Muscle layer of colon (tissue), 2 donors: ENCODE data around the gene PTF1A.

Experiments
- H3K27ac ChIP-seq: one replicate; pipeline ENCODE4 v1.7.0; 2013; ENCODE audit warnings: low read depth, mild to moderate bottlenecking, low read length, moderate library complexity
- H3K27me3 ChIP-seq, 2 donors: one replicate each; pipeline ENCODE4 v1.7.0; 2013; ENCODE audit warnings: low read length in 2 of 2, mild to moderate bottlenecking in 2 of 2; ENCODE audit not compliant: insufficient read depth in 2 of 2, control insufficient read depth in 1 of 2
- H3K36me3 ChIP-seq: one replicate; pipeline ENCODE4 v1.7.0; 2013; ENCODE audit warnings: mild to moderate bottlenecking, low read length; ENCODE audit not compliant: insufficient read depth
- H3K4me1 ChIP-seq: one replicate; pipeline ENCODE4 v1.7.0; 2013; ENCODE audit warnings: mild to moderate bottlenecking, low read length; ENCODE audit not compliant: insufficient read depth
- H3K4me3 ChIP-seq, 2 donors: one replicate each; pipeline ENCODE4 v1.7.0; 2013; ENCODE audit warnings: low read length in 2 of 2, low read depth in 1 of 2, mild to moderate bottlenecking in 1 of 2, moderate library complexity in 1 of 2
- H3K9ac ChIP-seq: one replicate; pipeline ENCODE4 v1.7.0; 2013; ENCODE audit warnings: low read length
- H3K9me3 ChIP-seq: one replicate; pipeline ENCODE4 v1.7.0; 2013; ENCODE audit warnings: mild to moderate bottlenecking, low read length
- donor health status: abdominal sarcoma.
- donor health status: Adenocarcinoma of cecum.

The PTF1A gene

GRCh38 chr10:23158370-23158769 is 33.7 kb upstream of the PTF1A start:
- Histone ChIP-seq H3K27me3 (peaks cover 0 to 6% of the 10 kb centered on the region in 2 donors), H3K36me3 (no peaks in the 10 kb centered on the region), H3K9ac (no peak overlapping the region), H3K4me3 (no peak overlapping the region), H3K9me3 (no peaks in the 10 kb centered on the region), H3K4me1 (no peaks in the 10 kb centered on the region), H3K27ac (no peak overlapping the region)

GRCh38 chr10:23171232-23171876 is 20.8 kb upstream of the PTF1A start:
- H3K27me3 ChIP-seq, result peaks cover 17 to 36% of the 10 kb centered on the region in 2 donors
- no peak overlapping the region for H3K27ac ChIP-seq
- no peak overlapping the region for H3K9ac ChIP-seq

DNA sequence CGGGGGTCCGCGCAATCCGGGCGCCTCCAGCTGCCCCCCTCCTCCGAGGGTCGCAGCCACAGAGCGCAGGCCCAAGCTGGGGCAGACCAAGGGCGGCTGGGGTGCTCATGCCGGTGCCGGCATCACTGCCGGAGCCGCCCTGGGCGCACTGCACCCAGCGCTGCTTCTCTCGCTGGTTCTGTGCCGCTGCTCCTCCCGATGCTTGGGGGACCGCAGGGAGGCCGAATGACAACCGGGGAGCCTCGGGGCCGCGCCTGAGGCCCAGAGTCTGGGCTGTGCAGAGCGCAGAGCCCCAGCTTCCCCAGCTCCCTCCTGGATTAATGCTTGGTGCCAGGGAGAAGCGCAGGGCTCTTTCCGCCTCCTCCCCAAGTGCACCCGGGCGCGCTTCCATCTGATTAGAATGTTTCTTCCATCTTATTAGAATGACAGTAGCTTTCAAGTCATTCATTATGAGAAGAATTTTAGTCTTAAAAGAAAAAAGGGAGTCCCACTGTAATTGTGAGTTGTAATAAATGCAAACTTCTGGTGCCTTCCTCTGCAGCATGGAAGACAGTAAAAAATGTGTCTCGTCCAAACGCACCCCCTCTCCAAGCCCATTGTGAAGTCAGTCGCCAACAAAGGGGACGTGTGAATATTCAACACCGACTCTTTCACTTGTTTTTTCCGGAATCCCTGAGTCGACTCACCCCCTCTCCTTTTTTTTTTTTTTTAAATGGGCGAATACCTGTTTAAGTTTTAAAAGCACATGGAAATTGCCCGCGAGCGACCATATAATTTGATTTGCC is 19.5 kb upstream of the PTF1A start:
- H3K27ac ChIP-seq, result no peak overlapping the region
- no peak overlapping the region for H3K4me3 ChIP-seq
- peaks cover 18 to 36% of the 10 kb centered on the region in 2 donors for H3K27me3 ChIP-seq
- no peaks in the 10 kb centered on the region for H3K4me1 ChIP-seq
- H3K9ac ChIP-seq, result no peak overlapping the region
- no peaks in the 10 kb centered on the region for H3K9me3 ChIP-seq
- H3K36me3 ChIP-seq, result no peaks in the 10 kb centered on the region

More at GRCh38 chr10:23171232-23171876, 20.8 kb upstream of the PTF1A start:
- no peaks in the 10 kb centered on the region for H3K4me1 ChIP-seq
- H3K9me3 ChIP-seq, result no peaks in the 10 kb centered on the region
- no peak overlapping the region for H3K4me3 ChIP-seq
- no peaks in the 10 kb centered on the region for H3K36me3 ChIP-seq

- no peaks in the 10 kb centered on the region for H3K9me3 ChIP-seq
- H3K9ac ChIP-seq, result no peak overlapping the region
- H3K4me1 ChIP-seq, result no peaks in the 10 kb centered on the region
- no peak overlapping the region for H3K4me3 ChIP-seq
- H3K27ac ChIP-seq, result no peak overlapping the region
- H3K27me3 ChIP-seq, result peaks cover 18 to 36% of the 10 kb centered on the region in 2 donors
- no peaks in the 10 kb centered on the region for H3K36me3 ChIP-seq
These were observed 18.7 kb upstream of the PTF1A start for GRCh38 chr10:23173214-23174073.

- no peak overlapping the region for H3K4me3 ChIP-seq
- no peak overlapping the region for H3K9ac ChIP-seq
- peaks cover 18 to 36% of the 10 kb centered on the region in 2 donors for H3K27me3 ChIP-seq
These were observed 17.8 kb upstream of the PTF1A start for GRCh38 chr10:23174074-23174976.

GRCh38 chr10:23174977-23175512 is 17.1 kb upstream of the PTF1A start:
- peaks cover 18 to 36% of the 10 kb centered on the region in 2 donors for H3K27me3 ChIP-seq

More at GRCh38 chr10:23174074-23174976, 17.8 kb upstream of the PTF1A start:
- no peaks in the 10 kb centered on the region for H3K4me1 ChIP-seq
- H3K27ac ChIP-seq, result no peak overlapping the region
- H3K36me3 ChIP-seq, result no peaks in the 10 kb centered on the region
- H3K9me3 ChIP-seq, result no peaks in the 10 kb centered on the region

GRCh38 chr10:23186178-23186577 is 5.9 kb upstream of the PTF1A start:
- Histone ChIP-seq H3K36me3 (no peaks in the 10 kb centered on the region), H3K27ac (no peak overlapping the region), H3K9ac (no peak overlapping the region), H3K4me3 (no peak overlapping the region), H3K4me1 (no peaks in the 10 kb centered on the region), H3K9me3 (no peaks in the 10 kb centered on the region), H3K27me3 (peaks cover 7 to 13% of the 10 kb centered on the region in 2 donors)

More at GRCh38 chr10:23174977-23175512, 17.1 kb upstream of the PTF1A start:
- Histone ChIP-seq H3K27ac (no peak overlapping the region), H3K9me3 (no peaks in the 10 kb centered on the region), H3K36me3 (no peaks in the 10 kb centered on the region), H3K4me1 (no peaks in the 10 kb centered on the region), H3K9ac (no peak overlapping the region), H3K4me3 (no peak overlapping the region)

DNA sequence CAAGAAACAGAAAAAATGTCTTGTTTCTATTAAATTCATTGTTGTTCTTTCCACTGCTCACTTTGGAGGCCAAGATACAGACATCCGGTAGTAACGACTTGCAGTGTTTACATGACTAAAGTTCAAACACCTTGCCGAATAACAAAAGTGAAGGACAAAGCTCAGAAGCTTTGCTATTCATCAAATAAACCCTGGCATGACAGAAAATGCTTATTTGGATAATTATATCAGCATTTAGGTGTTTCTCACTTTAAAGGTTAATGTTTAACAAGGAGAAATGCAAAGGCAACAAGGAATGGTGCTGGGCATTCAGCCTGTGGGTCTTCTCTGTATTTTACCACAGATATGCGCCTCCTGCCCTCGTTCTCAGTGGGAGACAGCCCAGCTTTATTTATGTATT is 5.4 kb upstream of the PTF1A start:
- Histone ChIP-seq H3K27ac (no peak overlapping the region), H3K27me3 (peaks cover 7 to 18% of the 10 kb centered on the region in 2 donors), H3K9me3 (no peaks in the 10 kb centered on the region), H3K36me3 (no peaks in the 10 kb centered on the region), H3K4me1 (no peaks in the 10 kb centered on the region), H3K9ac (no peak overlapping the region), H3K4me3 (no peak overlapping the region)

DNA sequence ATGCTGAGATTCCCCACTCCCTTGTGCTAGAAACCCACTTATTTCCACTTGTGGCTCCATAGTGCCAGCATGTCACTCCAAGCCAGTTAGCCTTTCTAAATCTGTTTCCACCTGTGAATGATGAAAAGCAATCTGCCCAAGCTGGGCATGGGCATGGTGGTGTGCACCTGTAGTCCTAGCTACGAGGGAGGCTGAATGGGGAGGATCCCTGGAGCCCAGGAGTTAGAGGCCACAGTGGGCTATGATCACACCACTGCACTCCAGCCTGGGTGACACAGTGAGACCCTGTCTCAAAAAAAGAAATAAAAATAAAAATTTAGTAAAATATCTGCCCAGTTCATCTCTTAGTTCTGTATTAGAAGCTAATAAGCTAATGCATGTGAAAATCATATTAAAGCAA is 5.0 kb upstream of the PTF1A start:
- Histone ChIP-seq H3K27ac (no peak overlapping the region), H3K36me3 (no peaks in the 10 kb centered on the region), H3K4me3 (no peak overlapping the region), H3K9me3 (no peaks in the 10 kb centered on the region), H3K9ac (no peak overlapping the region), H3K4me1 (no peaks in the 10 kb centered on the region), H3K27me3 (peaks cover 7 to 22% of the 10 kb centered on the region in 2 donors)

GRCh38 chr10:23189024-23189423 is 3.1 kb upstream of the PTF1A start:
- Histone ChIP-seq H3K36me3 (no peaks in the 10 kb centered on the region), H3K4me1 (no peaks in the 10 kb centered on the region), H3K9ac (no peak overlapping the region), H3K9me3 (no peaks in the 10 kb centered on the region), H3K27me3 (peaks cover 7 to 33% of the 10 kb centered on the region in 2 donors), H3K4me3 (no peak overlapping the region), H3K27ac (no peak overlapping the region)
